Cardiac fibroblast (primary cell): ENCODE results near the gene SYCE1.

Experiments
- DNase-seq, 2 donors: peaks; one replicate each; pipeline versions ENCODE4 v3.0.0 to v3.0.0-alpha.2; 2010; ENCODE audit warnings: low read depth in 2 of 2
- H3K4me3 ChIP-seq, 2 donors: replicated peaks in 1 of 2; 1 replicate in 1 of 2; 2 replicates in 1 of 2; pipeline ENCODE4 v1.5.1; 2011; ENCODE audit warnings: low read depth in 2 of 2, low read length in 2 of 2, mild to moderate bottlenecking in 2 of 2, moderate library complexity in 1 of 2
- CTCF ChIP-seq: IDR thresholded peaks from one replicate; pipeline ENCODE4 v1.5.1; 2011; ENCODE audit warnings: low read depth, mild to moderate bottlenecking, low read length, inconsistent platforms

SYCE1 gene

GRCh38 chr10:133509700-133510099 lies 55.7 kb downstream of the SYCE1 start:
- TF ChIP-seq CTCF: no peak
- H3K4me3 ChIP-seq: no peak overlapping the region
- no peak for DNase-seq
